Dermis microvascular lymphatic vessel endothelial cell (primary cell): ENCODE results near the gene MGAT5. TPM values are rescaled to one million over a fixed set of nuclear protein-coding genes. Genes with fewer than 3 reads are reported as not detected.
A peak's percentile ranks its signal among the peaks of the same experiment; 100 is the strongest.
"Not testable (repeated sequence)": the region's sequence is repeated elsewhere in the genome, so short reads cannot be mapped to it uniquely, and the experiment has no call there.

Experiments used
- DNase-seq, 2 donors: peaks; one replicate each; pipeline versions ENCODE4 v3.0.0 to v3.0.0-alpha.2; 2010; ENCODE audit warnings: low read depth in 2 of 2
- total RNA-seq: library from RNA; depleted of rRNA; stranded (reverse); fragments of >200 nt; gene quantifications from 2 replicates; pipeline ENCODE4 v1.2.1, GENCODE V29; 2014

The MGAT5 gene
- total RNA-seq, 1 donor from 2014 or later = 82.4 TPM

GRCh38 chr2:134276381-134277172 lies 22.7 kb downstream of the MGAT5 start:
- no peak for DNase-seq

- DNase-seq = no peak
These were observed 23.4 kb downstream of the MGAT5 start for GRCh38 chr2:134277223-134277622.

- no peak for DNase-seq
These were observed 24.7 kb downstream of the MGAT5 start for GRCh38 chr2:134278553-134278952.

- DNase-seq = no peak
These were observed 25.5 kb downstream of the MGAT5 start for GRCh38 chr2:134279417-134279816.

GRCh38 chr2:134280231-134280630 lies 26.4 kb downstream of the MGAT5 start:
- no peak for DNase-seq

GRCh38 chr2:134280726-134281125 lies 26.9 kb downstream of the MGAT5 start:
- DNase-seq = no peak

- DNase-seq = no peak
These were observed 28.0 kb downstream of the MGAT5 start for GRCh38 chr2:134281815-134282419.

- no peak for DNase-seq
These were observed 28.9 kb downstream of the MGAT5 start for GRCh38 chr2:134282629-134283400.

- no peak for DNase-seq
These were observed 29.8 kb downstream of the MGAT5 start for GRCh38 chr2:134283661-134284060.

GRCh38 chr2:134284119-134284670 lies 30.3 kb downstream of the MGAT5 start:
- no peak for DNase-seq

- DNase-seq = no peak
These were observed 33.5 kb downstream of the MGAT5 start for GRCh38 chr2:134287323-134287722.

GRCh38 chr2:134288814-134289213 lies 34.9 kb downstream of the MGAT5 start:
- no peak for DNase-seq

- peak; percentile 27 to 59 for DNase-seq
These were observed 35.4 kb downstream of the MGAT5 start for GRCh38 chr2:134289225-134289624.

- DNase-seq = no peak
These were observed 36.5 kb downstream of the MGAT5 start for GRCh38 chr2:134290358-134290757.

GRCh38 chr2:134292514-134292913 lies 38.6 kb downstream of the MGAT5 start:
- DNase-seq = no peak

GRCh38 chr2:134293719-134294537 lies 40.1 kb downstream of the MGAT5 start:
- no peak for DNase-seq

GRCh38 chr2:134294598-134294997 lies 40.7 kb downstream of the MGAT5 start:
- DNase-seq = not testable (repeated sequence)

GRCh38 chr2:134295441-134295840 lies 41.6 kb downstream of the MGAT5 start:
- DNase-seq = peak; percentile 57 to 66

GRCh38 chr2:134296301-134296700 lies 42.4 kb downstream of the MGAT5 start:
- DNase-seq = no peak

- no peak for DNase-seq
These were observed 45.5 kb downstream of the MGAT5 start for GRCh38 chr2:134299334-134299733.

- no peak for DNase-seq
These were observed 46.7 kb downstream of the MGAT5 start for GRCh38 chr2:134300585-134300984.
